AG04449 (cell line): ENCODE results near the gene SVOPL.

Experiments
- CTCF ChIA-PET: fragments of 350-600 bp; formaldehyde crosslinking; extraction: SDS; loops from one replicate; lab custom pipeline; 2021; ENCODE audit warnings: antibody characterized with exemption; lab: Yijun Ruan, JAX
- POLR2A ChIA-PET: fragments of 400-600, 350-600 bp; formaldehyde crosslinking; extraction: SDS; loops from one replicate; lab custom pipeline; 2020; ENCODE audit warnings: antibody characterized with exemption, inconsistent platforms; lab: Yijun Ruan, JAX
- DNase-seq: peaks from one replicate; pipeline ENCODE4 v3.0.0-alpha.2; 2010; ENCODE audit warnings: low read depth, low spot score
- H3K4me3 ChIP-seq: 2 replicates; pipeline ENCODE4 v1.5.1; 2011; ENCODE audit warnings: low read depth, mild to moderate bottlenecking, control low read depth, low read length
- TF ChIP-seq, protein P1 (sequence below): IDR thresholded peaks from one replicate; pipeline ENCODE4 v1.5.1; 2011; ENCODE audit warnings: mild to moderate bottlenecking, moderate library complexity, low read length, control low read depth, inconsistent platforms; ENCODE audit not compliant: insufficient read depth; ENCODE audit errors: missing control alignments

The SVOPL gene

DNA sequence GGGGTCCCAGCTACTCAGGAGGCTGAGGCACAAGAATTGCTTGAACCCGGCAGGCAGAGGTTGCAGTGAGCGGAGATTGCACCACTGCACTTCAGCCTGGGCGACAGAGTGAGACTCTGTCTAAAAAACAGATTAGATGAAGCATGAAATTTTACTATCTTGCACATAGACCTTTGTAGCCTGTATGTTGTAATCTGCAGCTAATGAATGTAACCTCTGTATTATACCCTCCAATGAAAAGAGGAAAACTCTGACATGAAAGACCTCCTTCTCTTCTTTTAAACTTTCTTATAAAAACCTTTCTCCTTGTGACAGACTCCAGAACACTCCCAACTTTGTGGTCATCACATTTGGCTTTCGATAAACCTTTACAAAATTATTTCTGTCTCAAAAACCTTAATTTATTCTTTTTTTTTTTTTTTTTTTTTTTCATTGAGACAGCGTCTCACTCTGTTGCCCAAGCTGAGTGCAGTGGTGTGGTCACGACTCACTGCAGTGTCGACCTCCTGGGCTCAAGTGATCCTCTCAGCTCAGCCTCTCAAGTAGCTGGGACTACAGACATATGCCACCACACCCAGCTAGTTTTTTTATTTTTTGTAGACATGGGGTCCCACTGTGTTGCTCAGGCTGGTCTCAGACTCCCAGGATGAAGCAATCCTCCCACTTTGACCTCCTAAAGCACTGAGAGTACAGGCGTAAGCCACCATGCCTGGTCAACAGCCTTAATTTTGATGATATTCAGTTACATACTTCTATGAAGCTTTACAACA is 97.4 kb downstream of the SVOPL start:
- no peak overlapping the region for H3K4me3 ChIP-seq
- DNase-seq, result no peak
- ChIA-PET CTCF (no interaction called here), POLR2A (no interaction called here)
- TF ChIP-seq, protein P1, sequence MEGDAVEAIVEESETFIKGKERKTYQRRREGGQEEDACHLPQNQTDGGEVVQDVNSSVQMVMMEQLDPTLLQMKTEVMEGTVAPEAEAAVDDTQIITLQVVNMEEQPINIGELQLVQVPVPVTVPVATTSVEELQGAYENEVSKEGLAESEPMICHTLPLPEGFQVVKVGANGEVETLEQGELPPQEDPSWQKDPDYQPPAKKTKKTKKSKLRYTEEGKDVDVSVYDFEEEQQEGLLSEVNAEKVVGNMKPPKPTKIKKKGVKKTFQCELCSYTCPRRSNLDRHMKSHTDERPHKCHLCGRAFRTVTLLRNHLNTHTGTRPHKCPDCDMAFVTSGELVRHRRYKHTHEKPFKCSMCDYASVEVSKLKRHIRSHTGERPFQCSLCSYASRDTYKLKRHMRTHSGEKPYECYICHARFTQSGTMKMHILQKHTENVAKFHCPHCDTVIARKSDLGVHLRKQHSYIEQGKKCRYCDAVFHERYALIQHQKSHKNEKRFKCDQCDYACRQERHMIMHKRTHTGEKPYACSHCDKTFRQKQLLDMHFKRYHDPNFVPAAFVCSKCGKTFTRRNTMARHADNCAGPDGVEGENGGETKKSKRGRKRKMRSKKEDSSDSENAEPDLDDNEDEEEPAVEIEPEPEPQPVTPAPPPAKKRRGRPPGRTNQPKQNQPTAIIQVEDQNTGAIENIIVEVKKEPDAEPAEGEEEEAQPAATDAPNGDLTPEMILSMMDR, result no peak

DNA sequence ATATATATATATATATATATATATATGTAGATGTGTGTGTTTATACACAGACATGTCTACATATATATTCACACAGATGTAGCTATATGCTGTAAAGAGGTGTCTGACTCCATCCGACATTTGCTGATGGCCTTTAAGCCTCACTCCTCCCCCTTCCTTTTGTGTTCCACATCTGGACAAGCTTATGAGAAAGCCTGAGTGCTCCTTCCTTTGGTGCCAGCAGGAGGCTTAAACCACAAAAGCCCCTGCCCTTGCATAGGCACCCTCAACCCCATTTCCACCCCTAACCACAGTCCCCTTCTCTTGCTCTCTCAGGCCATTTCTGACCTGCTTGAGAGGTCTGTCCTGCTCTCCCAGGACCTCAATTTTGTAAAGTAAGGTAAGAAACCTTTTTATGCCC is 98.7 kb downstream of the SVOPL start:
- DNase-seq, result no peak
- ChIA-PET CTCF (no interaction called here), POLR2A (no interaction called here)
- TF ChIP-seq, protein P1, result no peak
- no peak overlapping the region for H3K4me3 ChIP-seq

DNA sequence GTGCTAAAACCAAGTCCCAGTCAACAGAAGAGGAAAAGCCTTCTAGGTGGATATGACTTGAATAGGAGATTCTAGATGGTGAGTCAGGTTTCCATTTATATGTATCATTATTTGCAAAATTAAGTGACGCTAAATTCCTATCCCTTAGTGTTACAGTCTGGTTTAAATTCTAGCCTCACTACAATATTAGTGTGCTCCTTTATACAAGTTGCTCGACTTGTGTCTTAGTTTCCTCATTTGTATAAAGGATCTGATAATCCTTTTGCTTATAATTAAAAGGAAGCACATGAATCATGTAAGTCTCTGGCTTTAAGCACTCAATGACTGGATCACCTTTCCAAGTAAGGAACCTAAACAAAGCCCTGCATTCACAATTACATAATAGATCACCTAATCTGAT is 105.7 kb downstream of the SVOPL start:
- TF ChIP-seq, protein P1, result no peak
- POLR2A ChIA-PET, result no interaction called here
- no peak for DNase-seq
- CTCF ChIA-PET, result no interaction called here
- H3K4me3 ChIP-seq, result no peak overlapping the region

DNA sequence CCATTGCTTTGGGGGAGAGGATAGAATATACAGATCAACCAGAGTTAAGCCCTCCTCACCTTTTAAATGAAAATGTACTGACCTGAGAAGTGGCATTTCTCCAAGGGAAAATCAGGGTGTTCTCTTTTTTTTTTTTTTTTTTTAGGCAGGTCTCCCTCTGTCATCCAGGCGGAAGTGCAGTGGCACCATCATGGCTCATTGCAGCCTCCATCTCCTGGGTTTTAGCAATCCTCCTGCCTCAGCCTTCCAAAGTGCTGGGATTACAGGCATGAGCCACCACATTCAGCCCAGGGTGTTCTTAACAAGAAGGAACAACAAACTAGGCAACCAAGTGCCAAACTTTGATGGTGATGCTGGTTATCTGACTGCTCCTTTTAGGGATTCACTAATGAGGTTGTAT is 111.0 kb downstream of the SVOPL start:
- DNase-seq, result no peak
- TF ChIP-seq, protein P1, result no peak
- H3K4me3 ChIP-seq, result no peak overlapping the region
- ChIA-PET POLR2A (no interaction called here), CTCF (no interaction called here)

DNA sequence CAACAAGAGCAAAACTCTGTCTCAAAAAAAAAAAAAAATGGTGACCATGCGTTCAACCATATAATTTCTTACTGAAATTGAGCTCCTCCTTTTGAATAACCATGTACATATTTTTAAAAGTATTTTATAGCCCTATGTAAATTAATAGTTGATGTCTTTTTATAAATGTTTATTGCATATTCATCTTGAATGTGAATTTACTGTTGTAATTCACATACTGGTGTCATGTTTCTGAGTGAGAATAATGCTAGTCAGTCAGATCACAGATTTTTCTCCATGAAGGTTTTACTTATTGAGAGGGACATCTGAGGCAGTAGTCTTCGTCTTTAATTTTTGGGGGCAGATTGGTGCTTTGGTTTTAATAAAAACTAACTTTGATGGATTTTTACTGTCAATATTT is 112.2 kb downstream of the SVOPL start:
- H3K4me3 ChIP-seq, result no peak overlapping the region
- ChIA-PET CTCF (no interaction called here), POLR2A (no interaction called here)
- no peak for DNase-seq
- TF ChIP-seq, protein P1, result no peak

DNA sequence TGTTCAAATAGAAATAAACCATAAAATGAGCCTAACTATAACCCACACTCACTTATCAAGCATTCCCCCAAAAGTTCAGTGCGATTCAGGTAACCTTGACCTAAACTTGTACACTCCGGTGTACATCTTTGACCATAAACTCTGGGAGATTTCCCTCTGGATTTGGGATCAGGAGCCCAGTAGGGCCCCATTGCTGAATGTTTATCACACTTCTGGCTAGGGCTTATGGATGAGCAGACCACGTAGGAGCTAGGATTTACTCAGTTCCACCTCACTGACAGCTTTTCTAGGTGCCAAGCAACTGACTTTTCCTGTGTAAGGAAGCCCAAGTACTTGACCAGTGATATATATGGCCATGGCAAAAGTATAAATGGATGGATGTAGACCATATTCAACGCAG is 113.7 kb downstream of the SVOPL start:
- TF ChIP-seq, protein P1, result no peak
- POLR2A ChIA-PET, result interaction anchor here (0.9 kb wide), 1 partner anchor 126 kb away, joined by 3 read pairs; no protein-coding TSS in a partner anchor
- DNase-seq, result no peak
- no peak overlapping the region for H3K4me3 ChIP-seq
- CTCF ChIA-PET, result no interaction called here
